GM12892 (cell line): ENCODE data around the gene HERC3.

ENCODE experiments used
- POLR2A ChIP-seq: IDR thresholded peaks from 2 replicates; pipeline ENCODE4 v1.6.1; 2011; ENCODE audit warnings: low read depth, low read length, control low read depth
- POLR2AphosphoS5 ChIP-seq: IDR thresholded peaks from 2 replicates; pipeline ENCODE4 v1.6.1; 2011; ENCODE audit warnings: low read depth, low read length, control low read depth

GRCh38 chr4:88746206-88746605, 153.9 kb downstream of the HERC3 start:
- TF ChIP-seq POLR2A (no peak), POLR2AphosphoS5 (no peak)
